Ovary (tissue), 3 donors: ENCODE results near the gene PCNX3.

Experiments
- POLR2A ChIP-seq: fragments of 450-650 bp; IDR thresholded peaks from one replicate; pipeline ENCODE4 v1.6.1; 2017; ENCODE audit warnings: antibody characterized with exemption, mild to moderate bottlenecking, moderate library complexity
- TF ChIP-seq, protein P1 (sequence below), 3 donors: fragments of 450-650 bp in 2 of 3; fragments of 200-600 bp in 1 of 3; IDR thresholded peaks; one replicate each; pipeline versions ENCODE4 v1.5.1 to v1.8.0; 2016 to 2022; ENCODE audit warnings: antibody characterized with exemption in 3 of 3, mild to moderate bottlenecking in 1 of 3
- donor health status: DM: no; HTN: no; CAD: no.

DNA sequence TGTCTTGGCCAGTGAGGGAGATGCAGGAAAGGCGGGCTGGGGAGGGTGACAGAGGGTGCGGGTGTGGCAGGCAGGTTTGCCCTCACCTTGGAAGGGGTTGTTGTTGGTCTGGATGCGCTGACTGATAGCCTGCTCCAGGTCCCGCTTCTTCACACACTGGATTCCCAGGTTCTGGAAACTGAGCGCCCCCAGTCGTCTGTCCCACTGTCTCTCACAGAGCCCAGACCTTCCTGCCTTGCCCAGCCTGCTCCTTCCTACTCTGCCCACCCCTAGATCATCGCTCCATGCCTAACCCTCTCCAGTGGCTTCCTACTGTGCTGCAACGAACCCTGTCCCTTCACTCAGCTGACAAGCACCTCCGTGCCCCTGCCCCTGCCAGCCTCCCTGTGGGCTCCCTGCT, 44.5 kb downstream of the PCNX3 start:
- TF ChIP-seq, protein P1, sequence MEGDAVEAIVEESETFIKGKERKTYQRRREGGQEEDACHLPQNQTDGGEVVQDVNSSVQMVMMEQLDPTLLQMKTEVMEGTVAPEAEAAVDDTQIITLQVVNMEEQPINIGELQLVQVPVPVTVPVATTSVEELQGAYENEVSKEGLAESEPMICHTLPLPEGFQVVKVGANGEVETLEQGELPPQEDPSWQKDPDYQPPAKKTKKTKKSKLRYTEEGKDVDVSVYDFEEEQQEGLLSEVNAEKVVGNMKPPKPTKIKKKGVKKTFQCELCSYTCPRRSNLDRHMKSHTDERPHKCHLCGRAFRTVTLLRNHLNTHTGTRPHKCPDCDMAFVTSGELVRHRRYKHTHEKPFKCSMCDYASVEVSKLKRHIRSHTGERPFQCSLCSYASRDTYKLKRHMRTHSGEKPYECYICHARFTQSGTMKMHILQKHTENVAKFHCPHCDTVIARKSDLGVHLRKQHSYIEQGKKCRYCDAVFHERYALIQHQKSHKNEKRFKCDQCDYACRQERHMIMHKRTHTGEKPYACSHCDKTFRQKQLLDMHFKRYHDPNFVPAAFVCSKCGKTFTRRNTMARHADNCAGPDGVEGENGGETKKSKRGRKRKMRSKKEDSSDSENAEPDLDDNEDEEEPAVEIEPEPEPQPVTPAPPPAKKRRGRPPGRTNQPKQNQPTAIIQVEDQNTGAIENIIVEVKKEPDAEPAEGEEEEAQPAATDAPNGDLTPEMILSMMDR (IDR thresholded peaks at IDR 0.05), result no peak
- TF ChIP-seq POLR2A, result no peak
